ENCODE data around the gene SP6.

The SP6 gene

DNA sequence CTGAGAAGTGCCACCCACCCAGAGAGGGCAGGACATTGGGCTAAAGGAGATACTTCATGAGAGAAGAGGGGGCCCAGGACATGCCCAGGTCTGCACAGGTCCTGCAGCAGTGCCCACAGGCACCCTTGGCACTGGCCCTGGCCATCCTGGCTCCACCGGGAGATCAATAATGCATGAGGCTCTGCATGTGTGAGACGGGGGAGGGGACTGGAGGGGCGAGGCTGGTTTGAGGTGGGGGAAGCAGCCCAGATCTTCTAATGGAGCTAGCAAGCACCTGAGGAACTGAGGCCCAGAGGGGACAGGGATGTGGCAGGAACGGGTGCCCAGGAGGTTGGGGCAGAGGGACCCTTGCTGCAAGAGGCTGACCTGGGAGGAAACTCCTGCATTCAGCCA lies 29.9 kb downstream of the SP6 start:
- TF ChIP-seq RAD21 (IDR thresholded peaks at IDR 0.05; ENCODE audit: low read depth) (no peak), YY1 (IDR thresholded peaks at IDR 0.05; ENCODE audit: low read depth) (no peak), CEBPB (IDR thresholded peaks at IDR 0.05) (no peak), TAF1 (IDR thresholded peaks at IDR 0.05; ENCODE audit: low read depth) (no peak), EGR1 (IDR thresholded peaks at IDR 0.05) (no peak)
- TF ChIP-seq, protein P1, sequence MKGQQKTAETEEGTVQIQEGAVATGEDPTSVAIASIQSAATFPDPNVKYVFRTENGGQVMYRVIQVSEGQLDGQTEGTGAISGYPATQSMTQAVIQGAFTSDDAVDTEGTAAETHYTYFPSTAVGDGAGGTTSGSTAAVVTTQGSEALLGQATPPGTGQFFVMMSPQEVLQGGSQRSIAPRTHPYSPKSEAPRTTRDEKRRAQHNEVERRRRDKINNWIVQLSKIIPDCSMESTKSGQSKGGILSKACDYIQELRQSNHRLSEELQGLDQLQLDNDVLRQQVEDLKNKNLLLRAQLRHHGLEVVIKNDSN (IDR thresholded peaks at IDR 0.05) = no peak

DNA sequence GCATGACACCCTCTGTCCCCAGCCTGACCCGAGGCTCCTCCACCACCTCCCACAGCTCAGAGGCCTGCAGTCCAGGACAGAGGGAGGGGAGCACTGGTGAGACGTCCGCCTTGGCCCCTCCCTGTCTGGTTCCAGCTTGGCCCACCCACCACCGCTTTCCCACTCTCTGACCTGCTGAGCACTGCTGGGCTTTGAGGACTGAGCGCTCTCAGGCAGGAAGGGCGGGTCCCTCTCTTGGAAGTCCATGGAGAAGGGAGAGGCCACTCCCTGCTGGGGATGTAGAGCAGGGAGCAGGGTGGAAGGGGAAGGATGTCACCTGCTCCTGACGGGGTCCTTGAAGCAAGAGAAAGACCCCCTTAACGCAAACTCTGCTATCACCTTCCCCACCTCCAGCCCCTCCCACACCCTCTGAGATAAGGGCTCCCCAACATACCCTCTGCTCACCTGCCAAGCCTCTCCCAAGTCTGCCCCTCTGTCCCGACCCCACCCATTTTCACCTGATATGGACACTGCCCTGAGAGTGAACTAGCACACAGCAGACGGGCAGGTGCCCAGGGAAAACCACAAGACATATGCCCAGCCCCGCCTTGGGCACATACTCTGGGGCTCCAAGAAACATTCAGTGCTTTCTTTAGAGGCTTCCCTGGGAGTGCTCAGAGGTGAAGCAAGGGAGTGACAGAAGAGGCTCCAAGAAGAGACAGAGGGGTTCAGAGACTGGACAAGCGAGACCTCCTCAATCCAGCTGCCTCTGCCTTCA lies 30.8 kb downstream of the SP6 start:
- TF ChIP-seq, protein P2, sequence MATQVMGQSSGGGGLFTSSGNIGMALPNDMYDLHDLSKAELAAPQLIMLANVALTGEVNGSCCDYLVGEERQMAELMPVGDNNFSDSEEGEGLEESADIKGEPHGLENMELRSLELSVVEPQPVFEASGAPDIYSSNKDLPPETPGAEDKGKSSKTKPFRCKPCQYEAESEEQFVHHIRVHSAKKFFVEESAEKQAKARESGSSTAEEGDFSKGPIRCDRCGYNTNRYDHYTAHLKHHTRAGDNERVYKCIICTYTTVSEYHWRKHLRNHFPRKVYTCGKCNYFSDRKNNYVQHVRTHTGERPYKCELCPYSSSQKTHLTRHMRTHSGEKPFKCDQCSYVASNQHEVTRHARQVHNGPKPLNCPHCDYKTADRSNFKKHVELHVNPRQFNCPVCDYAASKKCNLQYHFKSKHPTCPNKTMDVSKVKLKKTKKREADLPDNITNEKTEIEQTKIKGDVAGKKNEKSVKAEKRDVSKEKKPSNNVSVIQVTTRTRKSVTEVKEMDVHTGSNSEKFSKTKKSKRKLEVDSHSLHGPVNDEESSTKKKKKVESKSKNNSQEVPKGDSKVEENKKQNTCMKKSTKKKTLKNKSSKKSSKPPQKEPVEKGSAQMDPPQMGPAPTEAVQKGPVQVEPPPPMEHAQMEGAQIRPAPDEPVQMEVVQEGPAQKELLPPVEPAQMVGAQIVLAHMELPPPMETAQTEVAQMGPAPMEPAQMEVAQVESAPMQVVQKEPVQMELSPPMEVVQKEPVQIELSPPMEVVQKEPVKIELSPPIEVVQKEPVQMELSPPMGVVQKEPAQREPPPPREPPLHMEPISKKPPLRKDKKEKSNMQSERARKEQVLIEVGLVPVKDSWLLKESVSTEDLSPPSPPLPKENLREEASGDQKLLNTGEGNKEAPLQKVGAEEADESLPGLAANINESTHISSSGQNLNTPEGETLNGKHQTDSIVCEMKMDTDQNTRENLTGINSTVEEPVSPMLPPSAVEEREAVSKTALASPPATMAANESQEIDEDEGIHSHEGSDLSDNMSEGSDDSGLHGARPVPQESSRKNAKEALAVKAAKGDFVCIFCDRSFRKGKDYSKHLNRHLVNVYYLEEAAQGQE (IDR thresholded peaks at IDR 0.05; ENCODE audit: low read depth) = no peak
- TF ChIP-seq TAF1 (IDR thresholded peaks at IDR 0.05; ENCODE audit: low read depth) = no peak
- TF ChIP-seq CREB1 (IDR thresholded peaks at IDR 0.05; ENCODE audit: low read depth) = no peak
- no peak for TF ChIP-seq ZBTB7A (IDR thresholded peaks at IDR 0.05; ENCODE audit: low read depth)
- TF ChIP-seq NFIC (IDR thresholded peaks at IDR 0.05) = no peak
- TF ChIP-seq, protein P1 (IDR thresholded peaks at IDR 0.05) = no peak
- TF ChIP-seq TEAD4 (IDR thresholded peaks at IDR 0.05) = no peak
- TF ChIP-seq, protein P3, sequence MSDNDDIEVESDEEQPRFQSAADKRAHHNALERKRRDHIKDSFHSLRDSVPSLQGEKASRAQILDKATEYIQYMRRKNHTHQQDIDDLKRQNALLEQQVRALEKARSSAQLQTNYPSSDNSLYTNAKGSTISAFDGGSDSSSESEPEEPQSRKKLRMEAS (IDR thresholded peaks at IDR 0.05) = no peak
- no peak for TF ChIP-seq EGR1 (IDR thresholded peaks at IDR 0.05)
- no peak for TF ChIP-seq FOXM1 (IDR thresholded peaks at IDR 0.05; ENCODE audit: borderline replicate concordance, low read depth)

DNA sequence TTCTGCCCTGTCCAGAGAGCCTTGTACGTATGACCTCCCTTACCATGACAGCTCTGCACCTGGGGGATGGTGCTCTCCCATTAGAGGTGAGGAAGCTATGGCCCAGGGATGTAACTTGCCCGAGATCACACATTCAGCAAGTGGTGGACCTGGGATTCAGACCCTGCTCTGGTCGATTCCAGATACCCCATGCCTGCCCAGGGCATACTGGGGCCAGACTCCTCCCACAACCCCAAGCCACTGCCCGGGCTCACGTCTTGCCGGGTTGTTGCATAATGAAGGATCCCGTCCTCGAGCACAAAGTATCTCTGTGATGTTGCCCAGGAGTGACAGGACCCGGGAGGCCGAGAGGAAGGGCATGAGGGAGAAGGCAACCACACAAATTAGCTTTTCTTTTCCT lies 31.5 kb downstream of the SP6 start:
- TF ChIP-seq, protein P3 (IDR thresholded peaks at IDR 0.05) = no peak
- TF ChIP-seq FOXM1 (IDR thresholded peaks at IDR 0.05; ENCODE audit: borderline replicate concordance, low read depth) (no peak), RAD21 (IDR thresholded peaks at IDR 0.05; ENCODE audit: low read depth) (no peak), EP300 (IDR thresholded peaks at IDR 0.05; ENCODE audit: borderline replicate concordance) (no peak)

DNA sequence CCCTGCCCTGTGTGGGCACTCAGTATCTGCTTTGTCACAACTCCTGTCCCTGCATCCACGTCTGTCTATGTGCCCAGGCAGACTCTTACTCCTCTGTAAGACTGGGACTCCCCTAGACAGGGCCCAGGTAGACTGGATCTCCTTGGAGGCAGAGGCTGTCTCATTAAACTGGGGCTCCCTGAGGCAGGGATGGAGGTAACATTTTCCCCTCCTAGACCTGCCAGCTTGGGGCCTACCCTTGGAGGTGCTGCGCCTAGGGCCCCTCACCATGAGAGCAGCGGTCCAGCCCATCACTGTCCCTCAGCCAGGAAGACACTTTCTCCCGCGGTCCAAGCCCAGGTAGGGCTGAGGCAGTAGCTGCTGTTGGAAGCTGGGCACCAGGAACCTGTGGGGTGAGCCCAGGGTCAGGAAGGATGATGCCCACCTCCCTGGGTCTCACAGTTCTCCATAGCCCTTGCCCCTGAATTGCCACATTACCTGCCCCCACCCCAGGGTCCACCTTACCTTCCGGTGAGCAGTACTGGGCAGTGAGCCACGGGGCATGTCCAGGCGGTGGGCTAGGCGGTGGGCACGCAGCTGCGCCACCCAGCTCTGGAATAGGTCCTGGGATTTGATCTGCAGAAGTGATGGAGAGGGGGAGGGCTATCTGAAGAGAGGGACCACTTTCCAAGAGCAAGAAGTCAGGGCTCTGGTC lies 32.8 kb downstream of the SP6 start:
- TF ChIP-seq CREB1 (IDR thresholded peaks at IDR 0.05; ENCODE audit: low read depth) (no peak), CEBPB (IDR thresholded peaks at IDR 0.05) (no peak), TEAD4 (IDR thresholded peaks at IDR 0.05) (no peak), YY1 (IDR thresholded peaks at IDR 0.05; ENCODE audit: low read depth) (no peak), NFIC (IDR thresholded peaks at IDR 0.05) (no peak), RAD21 (IDR thresholded peaks at IDR 0.05; ENCODE audit: low read depth) (no peak), ZBTB7A (IDR thresholded peaks at IDR 0.05; ENCODE audit: low read depth) (no peak), EGR1 (IDR thresholded peaks at IDR 0.05) (no peak), TCF12 (IDR thresholded peaks at IDR 0.05; ENCODE audit: low read depth) (no peak)
- TF ChIP-seq, protein P2 (IDR thresholded peaks at IDR 0.05; ENCODE audit: low read depth) = no peak
- TF ChIP-seq, protein P1 (IDR thresholded peaks at IDR 0.05) = no peak

DNA sequence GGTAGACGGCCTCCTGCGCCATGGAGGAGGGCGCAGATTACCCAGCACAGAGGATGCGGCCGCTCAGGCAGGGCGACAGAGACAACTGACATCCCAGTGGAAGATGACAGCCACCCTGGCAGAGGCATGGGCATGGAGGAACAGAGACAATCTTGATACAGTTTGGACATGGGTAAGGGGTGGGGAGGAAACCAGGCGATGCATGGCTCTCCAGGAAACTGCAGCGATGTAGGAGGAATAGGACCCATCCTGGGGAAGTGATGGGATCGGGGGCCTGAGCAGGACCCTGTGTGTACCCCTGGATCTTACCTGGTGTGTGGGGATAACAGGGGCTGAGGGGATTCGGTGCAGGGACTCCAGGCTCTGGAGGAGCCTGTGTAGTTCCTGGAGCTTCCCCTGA lies 34.0 kb downstream of the SP6 start:
- no peak for TF ChIP-seq YY1 (IDR thresholded peaks at IDR 0.05; ENCODE audit: low read depth)
- no peak for TF ChIP-seq EP300 (IDR thresholded peaks at IDR 0.05; ENCODE audit: borderline replicate concordance)
- no peak for TF ChIP-seq TEAD4 (IDR thresholded peaks at IDR 0.05)
- no peak for TF ChIP-seq FOXM1 (IDR thresholded peaks at IDR 0.05; ENCODE audit: borderline replicate concordance, low read depth)
- no peak for TF ChIP-seq EGR1 (IDR thresholded peaks at IDR 0.05)
- no peak for TF ChIP-seq RAD21 (IDR thresholded peaks at IDR 0.05; ENCODE audit: low read depth)
- TF ChIP-seq, protein P3 (IDR thresholded peaks at IDR 0.05) = no peak
- no peak for TF ChIP-seq TAF1 (IDR thresholded peaks at IDR 0.05; ENCODE audit: low read depth)
